GM12873 (cell line): ENCODE data around the gene MMP20.

Experiments
- TF ChIP-seq, protein P1 (sequence below): IDR thresholded peaks from 2 replicates; pipeline ENCODE4 v1.5.1; 2012; ENCODE audit warnings: low read depth, mild to moderate bottlenecking, moderate library complexity, low read length, control low read depth; ENCODE audit not compliant: insufficient read depth; ENCODE audit errors: missing control alignments

MMP20 gene

GRCh38 chr11:102592131-102592530, 33.0 kb downstream of the MMP20 start:
- TF ChIP-seq, protein P1, sequence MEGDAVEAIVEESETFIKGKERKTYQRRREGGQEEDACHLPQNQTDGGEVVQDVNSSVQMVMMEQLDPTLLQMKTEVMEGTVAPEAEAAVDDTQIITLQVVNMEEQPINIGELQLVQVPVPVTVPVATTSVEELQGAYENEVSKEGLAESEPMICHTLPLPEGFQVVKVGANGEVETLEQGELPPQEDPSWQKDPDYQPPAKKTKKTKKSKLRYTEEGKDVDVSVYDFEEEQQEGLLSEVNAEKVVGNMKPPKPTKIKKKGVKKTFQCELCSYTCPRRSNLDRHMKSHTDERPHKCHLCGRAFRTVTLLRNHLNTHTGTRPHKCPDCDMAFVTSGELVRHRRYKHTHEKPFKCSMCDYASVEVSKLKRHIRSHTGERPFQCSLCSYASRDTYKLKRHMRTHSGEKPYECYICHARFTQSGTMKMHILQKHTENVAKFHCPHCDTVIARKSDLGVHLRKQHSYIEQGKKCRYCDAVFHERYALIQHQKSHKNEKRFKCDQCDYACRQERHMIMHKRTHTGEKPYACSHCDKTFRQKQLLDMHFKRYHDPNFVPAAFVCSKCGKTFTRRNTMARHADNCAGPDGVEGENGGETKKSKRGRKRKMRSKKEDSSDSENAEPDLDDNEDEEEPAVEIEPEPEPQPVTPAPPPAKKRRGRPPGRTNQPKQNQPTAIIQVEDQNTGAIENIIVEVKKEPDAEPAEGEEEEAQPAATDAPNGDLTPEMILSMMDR = no peak

- TF ChIP-seq, protein P1 = no peak
Observed at GRCh38 chr11:102591160-102591718, 33.9 kb downstream of the MMP20 start.

GRCh38 chr11:102590276-102591049, 34.7 kb downstream of the MMP20 start:
- TF ChIP-seq, protein P1 = no peak

GRCh38 chr11:102589047-102589459, 36.1 kb downstream of the MMP20 start:
- TF ChIP-seq, protein P1 = no peak

GRCh38 chr11:102587722-102588121, 37.4 kb downstream of the MMP20 start:
- TF ChIP-seq, protein P1 = no peak

DNA sequence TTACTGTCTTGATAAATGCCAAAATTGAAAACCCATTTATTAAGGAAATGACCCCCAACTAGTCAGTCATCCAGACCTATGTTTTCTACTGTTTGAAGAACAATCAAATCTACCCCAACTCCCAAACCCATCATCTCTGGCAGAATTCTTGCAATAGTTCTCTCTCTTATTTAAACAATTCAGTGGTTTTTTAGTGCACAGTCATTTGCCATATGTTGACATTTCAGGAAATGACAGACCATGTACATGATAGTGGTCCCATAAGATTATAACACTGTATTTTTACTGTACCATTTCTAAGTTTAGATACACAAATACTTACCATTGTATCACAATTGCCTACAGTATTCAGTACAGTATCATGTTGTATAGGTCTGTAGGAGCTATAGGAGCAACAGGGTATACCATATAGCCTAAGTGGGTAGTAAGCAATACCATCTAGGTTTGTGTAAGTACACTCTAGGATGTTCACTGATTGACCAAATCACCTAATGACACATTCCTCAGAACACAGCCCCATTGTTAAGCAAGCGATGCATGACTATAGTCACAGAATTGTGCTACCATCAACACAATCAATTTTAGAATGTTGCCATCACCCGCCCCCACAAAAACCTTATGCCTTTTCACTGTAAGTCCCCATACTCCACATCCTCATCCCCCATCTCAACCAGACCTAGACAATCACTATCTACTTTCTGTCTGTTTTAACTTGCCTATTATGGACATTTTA, 41.8 kb downstream of the MMP20 start:
- TF ChIP-seq, protein P1 = no peak

GRCh38 chr11:102582140-102582539, 43.0 kb downstream of the MMP20 start:
- TF ChIP-seq, protein P1 = no peak
